Gastrocnemius medialis (tissue), 4 donors: ENCODE results near the gene CIITA.

Source experiments
- POLR2A ChIP-seq, 2 donors: fragments of 450-650 bp; IDR thresholded peaks; one replicate each; pipeline ENCODE4 v1.6.1; 2017; ENCODE audit warnings: antibody characterized with exemption in 2 of 2, mild to moderate bottlenecking in 2 of 2, moderate library complexity in 2 of 2
- TF ChIP-seq, protein P1 (sequence below), 5 experiments: fragments of 450-650 bp in 3 of 5; fragments of 200-600 bp in 2 of 5; sonication (generic) in 2 of 5; IDR thresholded peaks in 4 of 5; conservative IDR thresholded peaks in 1 of 5; 1 replicate in 4 of 5; 2 replicates in 1 of 5; pipeline ENCODE4 v1.5.1; 2016 to 2019; ENCODE audit warnings: antibody characterized with exemption in 5 of 5, mild to moderate bottlenecking in 3 of 5, moderate library complexity in 3 of 5

DNA sequence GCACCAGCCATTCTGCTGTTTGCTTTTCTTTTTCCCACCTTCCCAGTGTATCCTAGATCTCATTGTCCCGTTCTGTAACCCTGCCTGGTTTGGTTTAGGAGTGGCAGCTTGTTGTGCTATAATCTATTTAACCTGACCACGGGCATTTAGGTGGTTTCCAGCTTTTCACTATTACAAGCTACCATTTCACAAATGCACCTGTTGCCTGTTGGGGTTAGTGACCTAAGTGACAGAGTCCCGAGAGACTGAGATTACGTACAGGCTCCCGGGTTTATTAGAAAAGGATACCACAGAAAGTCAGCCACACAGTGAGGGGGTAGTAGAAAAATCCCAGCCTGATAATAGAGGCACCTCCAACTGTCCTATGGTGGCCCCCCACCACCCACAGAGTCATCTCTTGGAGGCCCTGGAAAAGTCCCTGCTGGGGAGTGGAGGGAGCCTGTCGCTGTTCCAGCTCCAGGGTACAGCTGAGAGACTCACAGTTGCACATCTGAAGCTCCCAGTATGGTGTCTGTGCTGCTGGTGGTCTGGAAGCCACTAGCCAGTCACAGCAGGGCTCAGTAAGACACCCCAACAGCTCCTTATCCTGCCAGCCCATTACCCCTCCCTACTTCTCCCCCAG lies 88.5 kb downstream of the CIITA start:
- TF ChIP-seq, protein P1, sequence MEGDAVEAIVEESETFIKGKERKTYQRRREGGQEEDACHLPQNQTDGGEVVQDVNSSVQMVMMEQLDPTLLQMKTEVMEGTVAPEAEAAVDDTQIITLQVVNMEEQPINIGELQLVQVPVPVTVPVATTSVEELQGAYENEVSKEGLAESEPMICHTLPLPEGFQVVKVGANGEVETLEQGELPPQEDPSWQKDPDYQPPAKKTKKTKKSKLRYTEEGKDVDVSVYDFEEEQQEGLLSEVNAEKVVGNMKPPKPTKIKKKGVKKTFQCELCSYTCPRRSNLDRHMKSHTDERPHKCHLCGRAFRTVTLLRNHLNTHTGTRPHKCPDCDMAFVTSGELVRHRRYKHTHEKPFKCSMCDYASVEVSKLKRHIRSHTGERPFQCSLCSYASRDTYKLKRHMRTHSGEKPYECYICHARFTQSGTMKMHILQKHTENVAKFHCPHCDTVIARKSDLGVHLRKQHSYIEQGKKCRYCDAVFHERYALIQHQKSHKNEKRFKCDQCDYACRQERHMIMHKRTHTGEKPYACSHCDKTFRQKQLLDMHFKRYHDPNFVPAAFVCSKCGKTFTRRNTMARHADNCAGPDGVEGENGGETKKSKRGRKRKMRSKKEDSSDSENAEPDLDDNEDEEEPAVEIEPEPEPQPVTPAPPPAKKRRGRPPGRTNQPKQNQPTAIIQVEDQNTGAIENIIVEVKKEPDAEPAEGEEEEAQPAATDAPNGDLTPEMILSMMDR (IDR thresholded peaks at IDR 0.05 in 4 of 5, conservative IDR thresholded peaks at IDR 0.05 in 1 of 5), result no peak
- TF ChIP-seq POLR2A (IDR thresholded peaks at IDR 0.05), result no peak
